GM19463 (cell line): ENCODE results near the gene UROD.
A peak's percentile ranks its signal among the peaks of the same experiment; 100 is the strongest.

Source experiments
- ATAC-seq: cut with Tn5 transposase; IDR thresholded peaks from one replicate; pipeline ENCODE4 v1.9.1; 2021; ENCODE audit warnings: mild to moderate bottlenecking, moderate library complexity; ENCODE audit not compliant: unreplicated experiment

The UROD gene

DNA sequence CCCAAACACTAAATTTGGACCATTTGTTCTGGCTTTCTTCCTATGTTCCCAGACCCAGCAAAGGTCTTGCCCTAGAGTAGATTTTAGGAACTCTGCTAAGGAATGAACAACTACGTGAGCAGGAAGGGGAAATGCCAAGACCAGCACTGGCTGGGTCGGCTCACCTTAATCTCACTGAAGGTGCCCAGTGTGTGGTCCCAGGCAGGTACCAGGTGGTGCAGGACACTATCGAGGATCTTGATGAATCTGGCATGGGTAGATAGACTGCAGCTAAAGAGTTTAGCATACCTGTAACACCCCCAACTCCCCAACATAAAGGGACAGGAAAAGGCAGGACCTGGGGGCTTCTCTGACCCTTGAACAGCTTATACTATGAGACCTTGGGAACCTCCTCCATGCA is 4.0 kb upstream of the UROD start:
- ATAC-seq = no peak

DNA sequence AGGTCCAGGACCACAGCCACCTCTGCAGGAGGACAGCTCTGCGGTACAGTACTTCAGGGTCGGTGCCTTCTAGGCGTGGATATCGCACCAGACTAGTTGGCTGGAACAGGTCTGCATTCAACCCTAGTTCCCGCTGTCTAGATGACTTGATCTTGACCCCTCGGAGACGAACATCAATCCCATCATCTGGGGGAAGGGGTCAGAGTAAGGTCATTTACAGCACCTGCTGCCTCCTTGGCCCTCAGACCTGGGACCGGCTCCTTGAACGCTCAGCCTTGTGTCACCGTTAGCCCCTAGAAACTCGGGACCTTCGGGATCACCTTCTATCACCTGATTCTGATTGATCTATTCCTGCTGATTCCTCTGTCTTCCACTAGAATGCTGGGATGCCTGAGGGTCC is 3.5 kb upstream of the UROD start:
- ATAC-seq = no peak

DNA sequence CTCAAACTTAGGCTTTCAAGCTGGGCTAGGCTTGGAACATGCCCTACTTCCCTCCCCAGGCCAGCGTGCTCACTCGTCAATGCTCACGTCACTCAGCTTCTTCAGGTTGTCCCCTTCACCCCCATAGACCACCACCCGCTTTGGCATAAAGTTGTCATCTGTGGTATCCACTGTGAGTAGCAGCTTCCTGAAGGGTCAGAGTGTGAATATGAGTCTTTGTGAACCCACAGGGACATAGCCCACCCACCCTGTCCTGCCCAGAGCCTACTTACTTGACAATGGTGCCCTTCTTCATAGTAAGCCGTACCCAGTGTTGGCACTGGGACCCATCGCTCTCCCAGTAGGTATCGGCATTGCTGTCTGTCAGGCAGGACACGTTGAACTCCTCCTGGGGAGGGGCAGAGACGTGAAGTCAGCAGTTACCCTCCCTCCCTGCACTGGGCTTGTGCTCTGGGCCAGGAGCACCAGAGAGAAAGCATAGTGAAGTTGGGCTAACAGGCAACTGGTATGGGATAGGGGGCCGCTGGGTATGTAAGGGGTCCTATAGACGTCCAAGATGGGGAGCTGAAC is 2.7 kb upstream of the UROD start:
- no peak for ATAC-seq

DNA sequence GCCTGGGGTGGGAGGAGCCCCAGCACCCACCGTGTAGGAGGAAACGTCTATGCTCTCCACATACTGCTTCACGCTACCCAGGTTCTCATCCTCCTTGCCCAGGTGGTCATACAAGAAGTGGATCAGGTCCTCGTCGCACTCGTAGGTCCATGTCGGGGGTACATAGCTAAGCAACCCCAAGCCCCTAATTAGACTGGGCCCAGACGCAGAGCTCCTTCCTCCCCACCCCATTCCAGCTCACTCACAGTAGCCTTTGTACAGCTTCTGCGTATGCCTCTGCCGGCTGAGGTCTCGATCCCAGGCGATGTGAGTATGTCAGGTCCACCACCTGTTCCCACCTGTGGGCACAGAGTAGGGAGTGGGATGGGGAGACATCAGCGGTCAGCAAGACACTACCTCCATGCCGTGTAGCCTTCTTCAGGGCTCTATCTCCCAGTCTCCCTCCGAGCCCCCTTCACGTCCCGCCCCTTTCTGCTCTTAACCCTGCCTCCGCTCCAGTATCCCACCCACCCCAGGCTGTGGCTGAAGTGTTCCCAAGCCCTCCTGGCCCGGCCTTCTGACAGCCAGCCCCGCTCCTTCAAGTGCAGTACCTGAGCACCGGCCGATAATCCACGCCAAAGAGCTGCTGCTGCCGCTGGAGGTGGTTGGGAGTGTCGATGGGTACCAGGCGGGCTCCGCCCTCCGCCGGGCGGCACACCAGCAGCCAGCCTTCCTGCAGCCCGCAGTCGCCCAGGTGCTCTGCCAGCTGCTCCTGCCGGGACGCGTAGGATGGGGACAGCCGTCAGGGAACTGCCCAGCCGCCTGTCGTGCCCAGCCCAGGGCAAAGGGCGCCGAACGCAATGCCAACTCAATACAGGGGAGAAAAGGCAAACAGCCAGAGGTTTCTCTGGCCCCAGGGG is 1.8 kb upstream of the UROD start:
- no peak for ATAC-seq

DNA sequence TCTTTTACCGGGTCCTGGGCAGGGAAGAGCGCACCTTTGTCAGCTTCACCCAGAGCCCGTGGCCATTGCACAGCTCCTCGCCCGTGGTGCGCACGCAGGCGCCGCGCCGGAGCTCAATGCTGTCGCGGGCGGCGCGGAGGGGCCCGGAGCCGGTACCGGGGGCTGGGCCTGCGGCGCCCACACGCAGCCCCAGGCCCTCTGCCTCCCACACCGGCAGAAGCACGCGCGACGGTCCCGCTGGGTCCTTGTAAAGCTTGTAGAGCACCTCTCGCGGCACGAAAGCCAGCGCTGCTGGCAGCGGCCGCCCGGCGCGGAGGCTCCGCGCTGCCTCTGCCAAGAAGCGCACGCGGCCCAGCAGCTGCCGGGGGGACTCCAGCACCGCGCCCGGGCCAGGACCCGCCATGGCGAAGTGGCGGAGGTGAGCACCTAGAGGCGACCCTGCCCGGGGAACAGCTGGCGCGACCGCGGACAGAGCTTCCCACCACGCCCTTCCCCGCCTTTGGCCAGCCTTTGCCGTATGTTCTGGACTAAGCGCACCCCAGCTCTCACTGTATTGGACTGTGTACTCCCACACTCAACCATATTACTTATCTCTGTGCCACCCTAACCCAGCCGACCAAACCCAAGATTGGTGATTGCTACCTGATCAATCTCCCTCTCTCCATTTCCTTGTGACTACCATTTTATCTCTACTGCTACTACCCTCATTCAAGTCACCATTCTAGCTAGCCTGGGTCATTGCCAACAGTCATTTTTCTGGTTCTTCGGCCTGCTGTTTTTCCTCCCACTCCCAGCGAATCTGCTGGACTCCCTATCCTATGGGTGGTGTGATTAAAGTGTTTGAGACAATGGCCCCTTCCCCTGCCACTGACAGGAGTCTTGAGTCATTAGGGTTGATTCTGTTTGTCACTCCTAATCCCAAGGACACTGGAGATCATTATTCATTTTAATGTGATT is 921 bp upstream of the UROD start, which contains the start of gene HECTD3:
TSS of gene HECTD3 (minus strand) at position 470 of the 957 bp plus-strand sequence. CDS start at position 403, 67 bp downstream.
- ATAC-seq = peak; percentile 80

DNA sequence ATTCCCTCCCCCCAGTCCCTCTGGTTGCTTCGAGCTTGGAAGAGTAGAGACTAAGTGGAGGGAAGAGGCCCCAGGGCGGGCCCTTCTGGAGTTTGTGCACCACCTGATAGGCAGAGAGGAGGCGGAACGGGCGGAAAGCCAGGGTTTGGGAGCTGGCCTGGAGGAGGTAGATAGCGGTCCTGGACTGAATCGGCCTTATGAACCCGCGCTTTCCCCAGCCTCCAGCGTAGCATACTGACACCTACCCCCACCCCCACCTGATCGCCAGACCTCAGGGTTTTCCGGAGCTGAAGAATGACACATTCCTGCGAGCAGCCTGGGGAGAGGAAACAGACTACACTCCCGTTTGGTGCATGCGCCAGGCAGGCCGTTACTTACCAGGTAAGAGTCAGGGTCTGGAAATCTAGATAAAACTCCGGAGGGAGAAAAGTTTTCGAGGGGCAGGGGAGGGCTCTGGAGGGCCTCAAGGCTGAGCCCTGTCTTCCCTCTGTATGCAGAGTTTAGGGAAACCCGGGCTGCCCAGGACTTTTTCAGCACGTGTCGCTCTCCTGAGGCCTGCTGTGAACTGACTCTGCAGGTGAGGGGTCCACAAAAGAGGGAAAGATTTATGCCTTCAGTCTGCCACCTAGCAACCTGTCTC is 705 bp downstream of the UROD start:
- ATAC-seq = no peak

DNA sequence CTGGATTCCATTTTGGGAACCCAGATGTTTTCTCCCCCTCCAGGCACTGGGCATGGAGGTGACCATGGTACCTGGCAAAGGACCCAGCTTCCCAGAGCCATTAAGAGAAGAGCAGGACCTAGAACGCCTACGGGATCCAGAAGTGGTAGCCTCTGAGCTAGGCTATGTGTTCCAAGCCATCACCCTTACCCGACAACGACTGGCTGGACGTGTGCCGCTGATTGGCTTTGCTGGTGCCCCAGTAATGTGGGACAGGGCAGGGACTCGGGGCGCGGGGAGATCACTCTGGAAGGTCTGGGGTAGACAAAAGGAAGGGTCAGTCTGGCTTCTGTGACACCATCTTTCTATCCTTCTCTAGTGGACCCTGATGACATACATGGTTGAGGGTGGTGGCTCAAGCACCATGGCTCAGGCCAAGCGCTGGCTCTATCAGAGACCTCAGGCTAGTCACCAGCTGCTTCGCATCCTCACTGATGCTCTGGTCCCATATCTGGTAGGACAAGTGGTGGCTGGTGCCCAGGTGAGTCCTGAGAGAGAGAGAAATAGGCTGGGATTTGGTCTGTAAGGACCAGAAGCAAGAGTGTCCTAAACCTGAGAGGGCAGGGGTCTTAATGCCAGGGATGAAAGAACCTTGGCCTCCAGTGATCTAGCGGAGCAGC is 1.6 kb downstream of the UROD start:
- ATAC-seq = no peak

DNA sequence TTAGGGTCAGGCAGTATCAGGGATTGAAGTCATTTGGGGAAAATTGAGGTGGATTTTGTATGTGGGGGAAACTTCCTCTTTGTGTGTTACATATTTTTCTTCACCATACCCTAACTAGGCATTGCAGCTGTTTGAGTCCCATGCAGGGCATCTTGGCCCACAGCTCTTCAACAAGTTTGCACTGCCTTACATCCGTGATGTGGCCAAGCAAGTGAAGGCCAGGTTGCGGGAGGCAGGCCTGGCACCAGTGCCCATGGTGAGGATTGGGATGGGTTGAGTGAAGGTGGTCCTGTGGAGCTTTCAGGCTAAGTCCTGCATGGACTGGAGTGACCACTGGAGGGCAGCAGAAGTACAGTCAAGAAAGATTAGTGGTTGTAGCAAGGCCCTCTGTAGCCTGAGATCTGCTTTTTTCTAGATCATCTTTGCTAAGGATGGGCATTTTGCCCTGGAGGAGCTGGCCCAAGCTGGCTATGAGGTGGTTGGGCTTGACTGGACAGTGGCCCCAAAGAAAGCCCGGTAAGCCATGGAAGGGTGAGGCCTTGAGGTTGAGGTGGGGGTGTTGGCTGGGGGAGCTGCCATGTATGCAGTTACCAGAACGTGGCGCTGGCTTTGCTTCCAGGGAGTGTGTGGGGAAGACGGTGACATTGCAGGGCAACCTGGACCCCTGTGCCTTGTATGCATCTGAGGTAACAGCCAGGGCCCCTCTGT is 2.4 kb downstream of the UROD start:
- ATAC-seq = no peak

DNA sequence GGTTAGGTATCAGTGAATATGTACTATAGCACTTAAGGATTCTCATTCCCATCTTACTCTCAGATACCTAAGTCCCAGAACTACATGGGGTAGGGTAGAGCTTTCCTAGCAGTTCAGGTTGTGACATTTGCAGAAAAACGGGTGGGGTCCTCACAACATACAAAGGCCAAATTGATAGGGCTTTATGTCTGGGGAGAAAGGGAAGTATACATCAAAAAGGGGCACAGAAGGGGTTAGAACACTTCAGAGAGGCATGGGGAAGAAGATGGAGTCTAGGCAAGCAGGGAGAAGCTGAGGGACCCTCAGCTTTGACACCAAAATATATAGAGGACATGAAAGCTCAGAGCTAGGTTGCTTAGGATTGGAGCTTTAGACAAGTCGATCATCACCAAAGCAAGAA is 3.6 kb downstream of the UROD start:
- no peak for ATAC-seq

DNA sequence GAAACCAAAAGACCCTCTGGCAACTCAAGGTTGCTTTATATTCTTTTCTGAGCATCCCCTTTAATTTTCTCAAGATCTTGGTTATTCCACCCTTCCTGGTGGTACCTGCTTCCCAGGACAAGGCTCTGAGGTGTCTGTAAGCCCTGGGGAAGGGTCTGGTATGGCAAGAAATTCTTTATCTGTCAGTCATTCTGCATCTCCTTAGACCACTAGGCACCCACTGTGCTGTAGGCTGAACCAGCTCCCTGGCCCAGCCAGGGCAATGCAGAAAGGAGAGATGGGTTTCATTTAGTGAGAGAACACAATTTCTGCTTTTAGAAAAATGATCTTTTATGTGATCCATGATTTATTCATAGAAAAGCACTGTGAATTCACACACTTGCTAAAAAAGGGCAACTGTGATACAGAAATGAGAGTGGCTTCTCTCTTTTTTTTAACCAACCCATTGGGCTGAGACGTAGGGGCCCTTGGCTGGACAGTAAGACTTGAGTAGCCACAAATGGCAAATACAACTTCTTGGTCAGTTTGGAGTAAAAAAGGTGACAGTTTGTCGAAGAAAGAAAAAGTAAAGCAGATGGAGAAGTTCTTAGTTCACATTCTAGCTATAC is 4.1 kb downstream of the UROD start:
- ATAC-seq = no peak

DNA sequence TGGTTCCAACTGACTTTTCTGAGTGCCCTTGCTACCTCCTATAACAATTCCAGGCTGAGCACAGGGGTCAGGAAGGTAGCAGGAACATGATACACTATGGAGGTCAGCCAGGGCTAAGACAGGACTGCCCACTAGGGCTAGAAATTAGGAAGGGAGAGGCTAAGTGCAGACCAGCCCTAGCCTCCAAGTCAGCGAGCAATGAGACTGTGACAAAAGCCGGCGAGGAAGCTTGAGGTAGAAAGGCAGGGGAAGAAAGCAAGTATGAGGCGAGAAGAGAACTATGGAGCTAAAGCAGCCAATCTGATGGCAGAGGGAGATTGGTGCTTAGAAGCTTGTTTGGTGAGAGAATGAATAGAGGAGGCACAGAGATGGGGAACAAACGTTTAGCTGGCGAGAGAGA is 4.7 kb downstream of the UROD start:
- ATAC-seq = no peak

DNA sequence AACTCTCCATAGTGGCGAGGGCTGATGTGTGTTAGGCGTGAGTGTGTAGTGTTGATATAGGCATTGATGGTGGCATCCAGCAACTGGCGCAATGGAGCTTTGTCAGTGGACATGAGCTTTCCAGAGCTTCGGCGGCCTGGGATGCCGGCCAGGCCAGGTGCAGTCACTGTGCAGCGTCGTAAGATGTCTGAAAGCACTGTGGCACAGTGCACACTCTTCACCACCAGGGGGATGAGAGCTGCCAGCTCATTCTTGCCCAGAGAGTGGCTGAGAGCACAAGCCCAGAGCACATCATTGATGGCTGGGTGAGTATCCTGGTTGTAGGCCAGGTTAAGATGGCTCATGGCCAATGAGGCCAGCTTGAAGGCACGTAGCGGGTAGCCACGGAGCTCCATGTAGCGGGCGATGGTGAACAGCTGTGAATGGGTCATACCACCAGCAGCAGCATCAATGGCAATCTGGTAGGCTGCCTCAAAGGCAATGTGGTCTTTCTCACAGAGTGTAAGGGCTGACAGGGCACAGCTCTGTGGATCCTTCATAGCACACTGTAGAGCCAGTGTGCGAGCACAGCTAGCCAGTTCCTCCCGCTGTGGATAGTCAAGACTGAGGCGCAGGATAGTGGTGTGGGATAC is 6.7 kb downstream of the UROD start:
- ATAC-seq = peak; percentile 67

DNA sequence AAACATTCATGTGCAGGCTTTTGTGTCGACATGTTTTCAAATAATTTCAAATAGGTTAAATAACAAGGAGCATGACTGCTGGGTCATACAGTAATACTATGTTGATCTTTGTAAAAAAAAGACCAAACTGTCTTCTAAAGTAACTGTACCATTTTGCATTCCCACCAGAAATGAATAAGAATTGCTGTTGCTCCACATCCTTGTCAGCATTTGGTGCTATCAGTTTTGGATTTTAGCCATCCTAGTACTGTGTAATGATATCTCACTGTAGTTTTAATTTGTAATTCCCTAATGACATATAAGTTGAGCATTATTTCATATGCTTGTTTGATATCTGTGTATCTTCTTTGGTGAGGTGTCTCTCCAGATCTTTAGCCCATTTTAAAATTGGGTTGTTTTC is 11.6 kb downstream of the UROD start:
- ATAC-seq = no peak

DNA sequence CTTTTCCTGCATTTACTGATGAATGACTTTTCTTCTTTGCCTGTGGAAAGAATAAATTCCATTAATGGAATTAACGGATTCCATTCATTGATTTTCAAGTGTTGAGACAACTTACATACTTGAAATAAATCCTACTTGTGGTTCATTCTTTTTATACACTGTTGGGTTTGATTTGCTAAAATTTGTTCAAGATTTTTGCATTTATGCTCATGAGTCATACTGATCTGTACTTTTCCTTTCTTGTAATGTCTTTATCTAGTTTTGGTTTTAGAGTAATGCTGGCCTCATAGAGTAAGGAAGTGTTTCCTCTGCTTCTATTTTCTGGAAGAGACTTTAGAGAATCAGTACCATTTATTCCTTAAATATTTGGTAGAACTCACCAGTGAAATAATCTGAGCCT is 14.4 kb downstream of the UROD start:
- no peak for ATAC-seq

DNA sequence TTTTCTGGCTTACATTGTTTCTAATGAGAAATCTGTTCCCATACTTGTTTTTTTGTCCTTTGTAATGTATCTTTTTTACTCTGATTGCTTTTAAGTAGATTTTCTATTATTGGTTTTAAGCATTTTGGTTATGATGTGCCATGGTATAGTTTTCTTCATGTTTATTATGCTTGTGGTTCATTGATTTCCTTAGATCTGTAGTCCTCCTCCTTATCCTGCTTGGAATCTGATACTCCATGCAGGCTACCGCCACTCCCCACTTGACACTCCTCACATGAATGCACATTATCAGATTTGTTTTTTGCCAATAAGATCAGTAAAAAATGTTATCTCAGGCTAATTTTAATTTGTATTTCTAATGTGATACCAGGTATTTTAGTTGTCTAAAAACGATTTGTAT is 20.8 kb downstream of the UROD start:
- no peak for ATAC-seq

DNA sequence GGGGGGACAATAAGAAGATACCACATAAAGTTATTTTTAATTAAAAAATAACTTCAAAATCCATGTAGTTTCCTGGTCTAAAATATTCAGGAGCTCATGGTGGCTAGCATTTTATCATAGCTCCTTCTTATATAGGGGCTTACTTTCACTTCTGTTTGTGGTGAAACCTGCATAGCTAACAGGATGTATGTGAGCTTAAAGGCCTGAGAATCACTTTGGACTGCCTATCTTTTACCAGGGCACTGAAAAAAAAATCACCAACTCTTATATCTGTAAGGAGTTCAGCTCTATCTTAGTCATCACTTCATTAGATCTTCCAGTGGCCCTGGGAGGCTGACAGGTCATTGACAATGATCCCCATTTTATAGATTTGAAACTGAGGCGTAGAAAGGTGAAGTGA is 21.3 kb downstream of the UROD start:
- ATAC-seq = no peak

DNA sequence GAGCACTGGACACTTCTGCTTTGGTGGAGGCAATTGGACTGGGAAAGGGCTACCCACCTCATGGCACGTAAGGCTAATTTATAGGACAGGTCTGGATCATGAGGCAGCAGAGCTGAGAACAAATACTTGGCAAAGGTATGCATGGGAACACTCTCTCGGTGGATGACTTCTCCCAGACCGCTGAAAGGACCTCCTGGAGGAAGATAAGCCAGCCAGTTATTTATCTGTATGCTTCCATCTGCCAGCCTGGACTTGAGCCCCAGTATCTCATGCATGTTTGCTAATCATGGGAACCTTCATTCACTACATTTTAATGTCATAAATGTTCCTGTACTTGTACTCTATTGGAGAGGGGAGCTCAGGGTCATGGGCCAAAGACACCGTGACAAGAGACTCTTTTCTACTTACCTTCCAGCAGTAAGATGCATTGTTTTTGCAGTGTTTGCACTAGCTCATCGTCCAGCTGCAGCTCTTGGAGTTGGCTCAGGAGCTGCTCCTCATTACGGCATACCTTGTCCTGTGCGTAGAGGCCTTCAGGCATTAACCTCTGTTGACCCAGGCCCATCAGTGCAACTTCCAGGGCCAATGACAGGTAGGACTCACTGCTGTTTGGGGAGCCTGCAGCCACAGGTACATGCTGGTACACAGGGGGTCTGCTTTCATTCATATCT is 23.7 kb downstream of the UROD start:
- no peak for ATAC-seq

DNA sequence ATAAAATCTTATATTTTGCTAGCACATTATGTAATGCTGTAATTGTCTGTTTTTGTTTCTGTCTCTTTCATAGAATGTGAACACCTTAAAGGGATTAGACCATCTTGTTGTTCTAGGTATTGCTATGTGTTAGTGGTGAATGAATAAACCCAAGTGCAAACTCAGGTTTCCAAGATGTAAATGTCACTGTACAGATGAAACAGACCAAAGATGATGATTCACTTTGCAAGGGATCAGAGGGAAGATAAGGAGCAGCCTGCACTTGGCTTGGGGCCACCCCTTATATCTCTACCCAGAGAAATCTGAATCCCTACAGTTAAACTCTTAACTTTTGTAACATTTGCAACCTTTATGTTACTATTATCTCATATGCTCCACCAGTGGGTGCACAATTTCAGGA is 25.4 kb downstream of the UROD start:
- ATAC-seq = no peak
